A673 (cell line): ENCODE measurements around the gene TBX1.

Experiments used
- CTCF ChIP-seq: fragments of 300-800, 200-600 bp; sonication (generic); conservative IDR thresholded peaks from 2 replicates; pipeline ENCODE4 v1.5.1; 2017; ENCODE audit warnings: low read depth, mild to moderate bottlenecking, antibody characterized with exemption, low read length, moderate library complexity, mixed read lengths
- EZH2 ChIP-seq: fragments of 200-600 bp; sonication (generic); IDR thresholded peaks from 2 replicates; pipeline ENCODE4 v1.6.1; 2017; ENCODE audit warnings: borderline replicate concordance, low read depth, mild to moderate bottlenecking, mixed read lengths, antibody characterized with exemption, low read length; ENCODE audit not compliant: poor library complexity, severe bottlenecking

DNA sequence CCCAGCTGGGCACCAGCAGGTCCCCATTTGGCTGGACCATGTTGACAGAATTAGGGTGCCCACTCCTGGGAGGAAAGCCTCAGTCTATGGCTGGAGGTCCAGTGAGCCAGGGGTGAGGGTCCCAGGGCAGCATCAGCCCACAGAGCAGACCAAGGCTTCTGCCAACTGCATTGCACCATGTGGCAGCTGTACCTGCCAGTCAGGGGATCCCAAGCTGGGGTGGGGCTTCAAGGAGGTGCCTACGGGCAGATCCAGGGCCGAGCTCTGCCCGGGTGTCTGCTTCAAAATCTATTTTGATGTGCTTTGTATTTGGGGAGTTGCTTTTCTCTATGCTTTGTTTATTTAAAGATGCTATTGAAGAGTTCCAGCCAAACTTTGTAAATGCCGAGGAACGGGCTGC lies 26.8 kb upstream of the TBX1 start:
- TF ChIP-seq CTCF (no peak), EZH2 (no peak)
